UCSD-AML1 (cell line): ENCODE results near the gene GRB10.
A peak's percentile ranks its signal among the peaks of the same experiment; 100 is the strongest.

Source experiments
- DNase-seq: peaks from one replicate; lab custom pipeline; 2025; ENCODE audit not compliant: unreplicated experiment; lab: John Stamatoyannopoulos, UW

Gene GRB10

DNA sequence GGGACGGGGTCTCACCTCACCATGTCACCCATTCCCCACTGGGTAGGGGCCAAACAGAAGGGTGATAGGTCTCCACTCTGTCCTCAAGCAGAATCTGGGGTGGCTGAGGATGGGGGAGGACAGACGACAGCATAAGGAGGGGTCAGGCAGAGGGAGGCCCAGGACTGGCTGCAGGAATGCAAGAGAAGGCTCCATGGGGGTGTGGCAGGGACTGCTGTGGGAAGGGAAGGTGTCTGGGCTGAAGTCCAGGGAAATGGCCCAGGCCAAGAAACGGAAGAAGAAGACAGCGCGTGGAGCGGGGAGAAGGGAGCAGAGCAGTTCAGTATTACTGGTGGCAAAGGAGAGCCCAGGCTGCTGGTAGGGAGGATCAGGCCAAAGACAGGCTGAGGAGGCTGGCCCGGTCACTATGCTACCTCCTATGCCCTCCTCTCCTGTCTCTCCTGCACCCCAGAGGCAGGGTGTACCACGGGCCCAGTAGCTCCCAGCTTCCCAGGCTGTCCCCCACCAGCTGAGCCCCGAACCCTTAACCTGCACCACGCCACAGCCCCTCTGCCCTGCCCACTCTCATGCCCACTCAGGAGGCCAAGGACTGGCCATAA lies 60.9 kb downstream of the GRB10 start:
- no peak for DNase-seq

DNA sequence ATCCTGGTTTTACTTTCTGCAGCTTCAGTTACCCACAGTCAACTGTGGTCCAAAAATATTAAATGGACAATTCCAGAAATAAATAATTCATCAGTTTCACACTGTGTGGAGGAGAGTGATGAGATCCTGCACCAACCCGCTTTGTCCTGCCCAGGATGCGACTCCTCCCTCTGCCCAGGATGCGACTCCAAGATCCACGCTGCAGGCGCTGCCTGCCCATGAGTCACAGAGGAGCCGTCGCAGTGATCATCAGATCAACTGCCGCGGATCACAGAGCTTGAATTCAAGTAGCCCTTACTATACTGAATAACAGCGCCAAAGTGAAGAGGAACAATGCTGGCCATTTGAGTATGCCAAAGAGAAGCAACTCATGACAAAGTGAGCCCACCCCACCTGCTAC lies 61.5 kb downstream of the GRB10 start:
- peak; percentile 10 for DNase-seq

DNA sequence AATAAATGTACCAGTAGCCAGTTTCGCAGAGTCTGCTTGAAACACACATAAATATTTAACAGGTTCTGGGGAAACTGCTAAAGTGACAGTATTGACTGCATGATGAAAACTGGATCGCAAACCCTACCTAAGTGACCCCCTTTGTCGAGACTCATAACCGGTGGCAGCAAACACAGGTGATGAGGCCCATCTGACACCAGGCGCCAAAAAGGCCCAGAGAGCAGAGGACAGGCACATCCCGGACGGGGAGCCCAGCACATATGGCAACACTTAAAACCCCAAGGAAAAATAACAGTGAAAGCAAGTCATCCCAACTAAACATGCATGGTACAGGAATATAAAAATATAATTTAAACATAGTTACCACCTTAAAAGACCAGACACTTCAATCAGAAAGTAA lies 62.4 kb downstream of the GRB10 start:
- no peak for DNase-seq

DNA sequence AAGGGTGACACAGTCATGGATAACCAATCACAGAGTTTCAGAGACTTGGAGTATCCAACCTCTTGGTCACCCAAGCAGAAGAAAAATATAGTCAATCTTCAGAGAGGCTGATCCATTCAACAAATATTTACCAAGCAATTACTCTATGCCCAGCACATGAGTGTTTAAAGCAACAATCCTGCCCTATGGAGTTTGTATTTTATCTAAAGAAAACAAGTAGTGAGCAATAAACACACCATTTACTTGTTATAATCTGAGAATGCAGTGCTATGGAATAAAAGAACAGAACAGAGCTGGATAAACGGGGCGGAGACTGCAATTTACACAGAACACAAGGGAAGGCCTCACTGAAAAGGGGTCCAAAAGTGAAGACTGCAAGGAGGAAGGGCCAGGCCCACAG lies 63.8 kb downstream of the GRB10 start:
- no peak for DNase-seq

DNA sequence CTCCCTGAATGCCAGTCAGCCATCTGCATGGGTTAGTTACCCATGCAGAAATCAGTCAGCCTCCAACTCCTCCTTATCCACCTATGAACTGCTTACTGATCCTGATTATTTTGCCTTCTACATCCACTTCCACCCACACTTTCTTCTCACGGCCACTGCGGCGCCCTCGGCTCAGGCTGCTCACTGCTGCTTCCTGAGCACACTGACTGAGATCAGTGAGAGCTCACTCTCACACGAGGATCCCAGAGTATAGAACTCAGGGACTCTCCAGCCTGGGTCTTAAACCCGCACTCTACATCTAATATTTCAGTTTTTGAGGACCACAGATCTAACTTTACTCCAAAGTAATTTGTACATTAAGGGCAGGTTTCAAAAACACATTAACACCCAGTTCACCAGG lies 64.4 kb downstream of the GRB10 start:
- DNase-seq, result peak; percentile 8

DNA sequence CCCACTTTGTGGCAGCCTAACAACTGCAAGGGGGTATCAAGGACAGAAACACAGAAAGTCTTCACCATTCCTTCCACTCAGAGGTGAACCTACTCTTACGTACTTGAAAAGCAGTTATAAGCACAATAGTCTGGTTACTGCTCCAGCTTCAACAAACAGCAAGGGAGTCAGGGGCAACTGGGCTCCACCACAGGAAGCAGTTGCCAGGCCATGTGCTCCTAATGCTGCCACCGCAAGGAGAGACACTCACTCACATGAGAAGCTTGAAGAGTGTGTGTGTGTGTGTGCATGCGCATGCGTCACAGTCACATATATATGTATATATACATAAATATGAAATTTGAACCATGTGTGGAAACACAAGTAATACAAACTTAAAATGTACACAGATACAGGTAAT lies 65.5 kb downstream of the GRB10 start:
- DNase-seq, result peak; percentile 13

DNA sequence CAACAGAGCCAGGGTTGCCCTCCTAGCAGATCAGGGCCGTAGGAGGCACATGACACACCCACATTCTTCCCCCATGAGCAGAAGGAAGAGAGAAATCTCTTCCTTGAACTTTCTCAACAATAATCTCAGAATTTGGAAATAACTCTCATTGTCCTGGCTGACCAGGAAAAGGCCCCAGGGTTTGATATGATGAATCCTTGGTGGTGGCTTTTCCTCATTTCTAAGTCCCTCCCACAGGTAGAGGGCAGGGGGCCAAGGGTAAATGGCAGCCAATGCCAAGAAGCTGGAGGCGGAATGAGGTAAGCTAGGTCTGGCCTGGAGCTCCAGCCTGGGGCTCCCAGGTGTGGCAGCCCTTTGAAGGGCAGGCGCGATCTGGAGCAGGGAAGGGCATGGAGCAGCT lies 67.8 kb downstream of the GRB10 start:
- DNase-seq, result no peak

DNA sequence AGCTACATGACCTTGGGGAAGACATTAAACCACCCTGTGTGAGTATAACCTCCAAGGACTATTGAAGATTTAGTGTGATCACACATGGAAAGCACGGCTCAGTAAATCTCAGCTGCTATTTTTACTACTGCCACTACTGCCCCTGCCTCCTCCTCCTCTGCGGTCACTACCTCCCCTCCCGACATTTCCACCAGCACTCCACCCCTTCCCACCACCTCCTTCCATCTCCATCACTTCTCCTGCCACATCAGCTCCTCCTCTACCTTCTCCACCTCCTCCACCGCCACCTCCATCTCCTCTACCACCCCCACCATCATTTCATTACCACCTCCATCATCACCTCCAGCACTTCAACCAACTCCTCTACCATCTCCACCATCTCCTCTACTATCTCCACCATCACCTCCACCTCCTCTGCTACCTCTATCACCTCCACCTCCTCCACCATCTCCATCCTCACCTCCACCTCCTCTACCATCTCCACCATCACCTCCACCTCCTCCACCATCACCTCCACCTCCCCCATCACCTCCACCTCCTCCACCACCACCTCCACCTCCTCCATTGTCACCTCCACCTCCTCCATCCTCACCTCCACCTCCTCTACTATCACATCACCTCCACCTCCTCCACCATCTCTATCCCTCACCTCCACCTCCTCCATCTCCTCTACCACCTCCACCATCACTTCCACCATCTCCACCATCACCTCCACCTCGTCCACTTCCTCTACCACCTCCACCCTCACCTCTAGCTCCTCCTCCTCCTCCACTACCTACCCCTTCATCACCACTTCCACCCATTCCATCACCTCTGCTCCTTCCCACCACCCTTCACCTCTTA lies 69.4 kb downstream of the GRB10 start:
- peak; percentile 10 for DNase-seq

DNA sequence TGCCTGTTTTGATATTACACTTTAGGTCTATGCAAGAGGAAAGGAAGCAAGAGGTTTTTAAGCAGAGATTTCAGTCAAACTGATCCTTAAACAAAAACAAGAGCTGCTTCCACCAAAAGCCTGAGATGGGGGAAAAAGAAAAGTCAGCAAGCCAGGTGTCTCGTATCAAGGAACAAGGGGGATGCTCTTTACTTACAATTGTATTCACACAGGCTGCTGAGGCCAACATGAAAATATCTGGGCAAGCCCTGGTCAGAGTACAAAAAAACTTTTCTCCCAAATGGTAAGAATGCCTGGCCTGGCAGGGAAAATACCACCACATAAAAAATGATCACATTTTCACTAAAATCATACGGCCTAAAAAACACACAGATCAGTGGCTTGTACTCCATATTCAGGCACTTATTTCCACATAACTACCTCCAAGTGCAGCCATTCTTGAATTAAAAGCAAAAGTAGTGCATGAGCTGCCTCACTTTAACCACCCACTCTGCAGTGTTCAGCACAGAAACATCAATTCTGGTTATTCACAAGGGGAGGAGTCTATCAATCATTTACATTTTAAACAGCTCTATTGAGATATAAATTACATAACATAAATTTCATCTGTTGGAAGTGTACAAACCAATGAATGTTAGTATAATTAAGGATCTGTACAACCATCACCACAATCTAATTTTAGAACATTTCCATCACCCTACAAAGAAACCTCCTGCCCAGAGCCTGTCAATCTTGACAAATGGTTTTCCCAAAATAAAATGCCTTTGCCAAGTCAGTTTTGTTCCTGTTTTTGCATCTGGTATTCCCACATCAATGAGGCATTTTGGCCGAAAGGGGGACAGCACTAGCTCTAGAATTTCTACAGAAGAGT lies 70.2 kb downstream of the GRB10 start:
- DNase-seq, result no peak

DNA sequence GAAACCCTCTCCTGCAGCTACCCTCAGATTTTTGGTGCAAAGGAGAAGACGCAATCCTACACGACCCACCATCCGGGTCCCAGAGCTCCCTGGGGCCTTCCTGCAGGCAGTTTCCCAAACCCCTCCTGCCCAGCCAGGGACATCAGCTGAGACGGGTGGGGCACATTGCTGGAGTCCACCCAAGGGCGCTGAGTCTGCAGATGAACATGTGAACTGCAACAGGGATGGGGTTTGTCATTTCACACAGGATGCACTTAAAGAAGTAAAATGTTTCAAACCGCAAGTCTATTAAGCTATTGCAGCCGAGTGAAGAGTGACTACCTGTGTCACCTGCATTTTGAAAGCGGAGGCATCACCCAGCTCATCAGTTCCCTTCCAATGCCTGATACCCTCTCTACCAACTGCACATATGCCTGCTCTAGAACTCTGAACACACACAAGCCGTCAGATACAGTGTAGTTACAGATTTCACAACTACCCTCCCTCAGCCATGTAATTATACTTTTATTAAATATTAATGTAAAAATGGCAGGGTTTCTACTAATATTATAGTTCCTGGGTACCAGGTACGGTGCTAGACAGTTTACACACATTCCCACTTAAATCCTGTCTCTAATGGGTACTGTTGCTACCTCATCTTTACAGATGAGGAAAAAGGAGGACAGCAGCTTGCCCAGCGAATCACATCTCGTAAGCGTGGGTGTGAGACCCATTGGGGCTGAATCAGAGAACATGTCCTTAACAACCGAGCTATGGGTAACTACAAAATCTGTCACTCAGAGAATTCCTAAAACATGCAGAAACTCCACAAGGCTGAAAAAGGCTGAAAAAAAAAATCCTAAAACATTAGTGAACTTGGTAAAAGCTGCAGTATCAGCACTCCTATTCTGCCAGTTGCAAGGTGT lies 71.2 kb downstream of the GRB10 start:
- no peak for DNase-seq

DNA sequence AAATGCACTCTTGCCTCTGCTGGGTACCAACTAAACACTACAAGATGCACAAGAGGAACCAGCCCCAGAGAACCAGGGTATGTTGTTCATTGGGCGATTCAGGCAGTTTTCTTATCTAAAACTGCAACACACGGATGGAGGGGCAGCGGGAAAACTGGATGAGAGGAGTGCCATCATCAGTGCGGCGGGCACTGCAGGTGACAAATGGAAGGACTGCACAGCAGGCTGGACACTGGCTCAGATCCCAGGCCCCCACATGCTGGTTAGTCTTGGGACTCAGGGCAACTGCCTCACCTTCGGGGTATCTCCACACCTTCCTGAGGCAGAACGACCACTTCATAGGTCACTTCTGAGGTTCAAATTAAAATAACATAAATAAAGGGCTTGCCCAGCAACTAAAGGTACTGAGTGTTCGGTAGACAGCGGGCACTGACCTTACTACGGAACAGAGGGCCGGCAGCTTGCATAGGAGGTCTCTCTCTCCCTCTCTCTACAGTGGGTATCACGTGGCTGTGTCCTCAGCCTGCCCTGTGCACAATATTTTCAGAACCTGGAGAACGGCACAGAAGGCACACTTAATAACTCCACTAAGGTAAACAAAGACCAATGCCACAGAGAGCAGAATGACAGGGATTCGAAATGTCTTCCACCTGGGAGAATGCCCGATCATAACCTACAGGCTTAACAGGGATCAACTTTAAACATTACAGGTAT lies 72.1 kb downstream of the GRB10 start:
- DNase-seq, result no peak

DNA sequence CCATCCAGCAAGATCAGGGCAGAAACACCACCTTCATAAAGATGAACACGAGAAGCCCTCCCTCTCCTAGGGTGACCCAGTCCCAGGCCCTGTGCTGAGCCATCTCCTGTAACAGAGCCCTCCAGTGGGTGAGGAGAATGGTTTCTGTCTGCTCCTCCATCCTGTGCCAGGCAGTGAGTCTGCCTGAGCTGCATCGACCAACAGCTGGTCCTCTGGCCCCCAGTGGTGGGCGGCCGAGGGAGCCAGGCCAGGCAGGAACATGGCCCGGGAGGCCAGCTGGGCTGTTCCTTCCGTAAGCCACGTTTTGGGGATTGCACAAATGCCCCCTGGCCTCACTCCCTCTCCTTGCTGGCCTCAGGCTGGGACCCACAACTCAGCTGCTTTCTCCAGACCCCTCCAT lies 73.5 kb downstream of the GRB10 start:
- no peak for DNase-seq

DNA sequence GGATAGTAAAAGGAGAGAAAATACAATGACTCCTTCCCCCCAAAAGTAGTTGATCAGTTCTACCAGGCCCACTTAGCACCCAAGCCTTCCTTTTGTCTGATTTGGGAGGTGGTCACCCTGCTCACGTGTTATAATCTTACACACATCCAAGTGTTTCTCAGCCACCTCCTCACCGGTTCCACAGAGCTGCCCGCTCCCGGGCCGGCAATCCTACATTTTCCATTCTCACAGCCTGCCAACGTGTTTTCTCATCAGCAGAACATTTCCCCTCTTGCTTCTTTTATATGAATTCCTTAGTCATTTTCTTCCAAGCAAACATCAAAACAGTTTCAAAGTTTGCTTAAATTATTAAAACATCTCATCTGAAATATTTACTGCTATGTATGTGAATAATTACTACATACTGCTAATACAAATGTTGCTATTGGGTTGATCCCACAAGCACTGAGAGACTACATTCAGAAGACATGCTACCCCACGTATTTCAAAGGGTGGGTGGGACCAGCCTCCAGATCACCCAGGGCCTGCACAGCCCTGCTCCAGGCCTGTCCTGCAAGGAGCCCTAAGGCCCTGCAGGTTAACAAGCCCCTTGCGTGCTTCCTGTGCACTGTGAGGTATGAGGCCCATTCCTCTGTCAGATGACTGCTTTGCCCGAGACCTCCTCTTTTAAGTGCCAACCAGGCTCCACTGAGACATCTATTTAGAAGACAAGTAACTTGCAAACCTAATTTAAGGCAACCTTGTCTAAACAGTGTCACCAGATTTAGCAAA lies 75.3 kb downstream of the GRB10 start:
- no peak for DNase-seq

DNA sequence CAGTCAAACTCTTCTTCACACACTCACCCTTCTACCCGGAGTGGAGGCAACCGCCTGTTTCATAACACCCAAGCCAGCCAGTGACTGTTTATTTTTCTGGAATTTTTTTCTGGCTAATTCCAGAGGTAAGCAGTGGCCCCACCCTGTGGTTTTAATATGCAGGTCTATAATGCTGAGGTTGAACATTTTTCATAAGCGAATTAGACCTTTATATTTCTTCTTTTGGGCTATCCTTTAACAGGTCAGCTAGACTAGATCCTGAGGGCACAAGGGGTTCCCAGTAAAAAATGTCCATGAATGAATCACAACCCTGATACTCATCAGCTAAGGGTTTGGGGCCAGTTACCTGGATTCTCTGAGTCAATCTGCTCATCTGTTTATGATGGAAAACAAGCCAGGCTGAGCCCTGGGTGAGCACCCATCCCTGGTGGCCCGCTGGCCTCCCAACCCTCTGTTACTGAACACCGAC lies 76.2 kb downstream of the GRB10 start:
- no peak for DNase-seq

DNA sequence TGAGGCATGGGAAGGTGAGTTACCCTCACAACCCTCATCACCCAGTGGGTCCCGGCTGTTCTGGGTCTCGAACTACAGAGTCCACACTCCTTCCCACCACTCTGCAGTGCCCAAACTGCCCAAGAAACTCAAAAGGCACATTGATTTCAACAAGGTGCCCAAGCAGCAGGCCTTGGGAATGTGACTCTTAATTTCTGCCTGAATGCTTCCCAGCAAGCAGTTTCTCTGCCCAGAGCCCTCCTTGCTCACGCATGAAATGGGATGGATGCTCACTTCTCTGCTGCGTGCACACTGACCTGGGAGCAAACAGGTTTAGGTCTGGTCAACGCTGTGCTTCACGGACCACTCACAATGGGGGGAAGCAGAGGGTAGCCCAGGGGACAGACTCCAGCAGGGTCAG lies 77.9 kb downstream of the GRB10 start:
- DNase-seq, result no peak

DNA sequence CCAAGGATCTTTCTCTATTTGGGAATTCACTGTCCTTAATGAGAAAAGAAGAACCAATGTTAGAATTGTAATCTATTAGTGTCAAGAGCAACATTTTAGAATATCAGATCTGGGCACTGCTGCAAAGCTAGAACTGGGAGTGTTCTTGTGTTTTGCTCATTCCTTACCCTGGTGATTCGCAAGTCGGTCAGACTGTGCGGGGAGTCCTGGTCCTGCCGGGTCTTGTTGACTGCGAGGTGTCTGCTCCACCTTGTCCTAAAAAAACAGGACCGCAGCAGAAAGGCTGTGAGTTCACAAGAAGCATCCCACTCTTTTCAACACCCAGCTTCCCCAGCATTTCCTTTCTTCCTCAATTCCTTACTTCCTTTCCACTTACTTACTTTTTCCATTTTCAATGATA lies 79.0 kb downstream of the GRB10 start:
- DNase-seq, result no peak

DNA sequence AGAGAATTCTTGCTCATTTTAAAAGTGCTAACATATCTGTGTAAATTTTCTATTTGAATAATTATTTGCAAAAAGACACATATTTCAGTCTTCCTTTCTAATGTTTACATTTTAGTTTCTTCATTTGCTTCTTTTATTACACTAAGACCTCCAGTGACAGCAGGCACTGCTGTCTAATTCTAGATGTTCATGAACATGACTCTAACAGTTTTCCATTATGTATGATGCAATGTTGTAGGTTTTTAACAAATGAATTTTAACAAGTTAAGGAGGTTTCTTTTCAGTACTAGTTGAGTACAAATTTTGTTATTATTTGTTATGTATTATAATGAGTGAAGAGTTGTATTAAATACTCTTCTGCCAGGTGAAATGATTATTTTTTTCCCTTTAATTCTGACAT lies 83.6 kb downstream of the GRB10 start:
- no peak for DNase-seq

DNA sequence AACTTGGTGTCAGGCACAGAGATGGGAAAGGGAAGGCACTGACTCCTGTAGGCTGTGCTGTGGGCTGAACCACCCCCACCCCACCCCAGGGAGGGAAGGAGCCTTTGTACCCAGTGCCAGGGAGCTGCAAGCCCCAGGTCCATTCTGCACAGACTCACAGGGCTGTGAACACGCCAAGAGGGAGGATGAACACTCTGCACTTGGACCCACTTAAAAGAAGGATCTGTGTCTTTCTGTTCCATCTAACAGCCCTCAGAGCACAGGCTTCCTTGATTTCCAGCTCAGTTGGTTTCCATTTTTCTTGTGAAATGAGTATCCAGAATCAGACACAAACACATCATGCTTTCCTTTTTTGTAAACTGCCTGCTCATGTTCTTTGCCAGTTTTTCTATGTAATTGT lies 84.9 kb downstream of the GRB10 start:
- no peak for DNase-seq

DNA sequence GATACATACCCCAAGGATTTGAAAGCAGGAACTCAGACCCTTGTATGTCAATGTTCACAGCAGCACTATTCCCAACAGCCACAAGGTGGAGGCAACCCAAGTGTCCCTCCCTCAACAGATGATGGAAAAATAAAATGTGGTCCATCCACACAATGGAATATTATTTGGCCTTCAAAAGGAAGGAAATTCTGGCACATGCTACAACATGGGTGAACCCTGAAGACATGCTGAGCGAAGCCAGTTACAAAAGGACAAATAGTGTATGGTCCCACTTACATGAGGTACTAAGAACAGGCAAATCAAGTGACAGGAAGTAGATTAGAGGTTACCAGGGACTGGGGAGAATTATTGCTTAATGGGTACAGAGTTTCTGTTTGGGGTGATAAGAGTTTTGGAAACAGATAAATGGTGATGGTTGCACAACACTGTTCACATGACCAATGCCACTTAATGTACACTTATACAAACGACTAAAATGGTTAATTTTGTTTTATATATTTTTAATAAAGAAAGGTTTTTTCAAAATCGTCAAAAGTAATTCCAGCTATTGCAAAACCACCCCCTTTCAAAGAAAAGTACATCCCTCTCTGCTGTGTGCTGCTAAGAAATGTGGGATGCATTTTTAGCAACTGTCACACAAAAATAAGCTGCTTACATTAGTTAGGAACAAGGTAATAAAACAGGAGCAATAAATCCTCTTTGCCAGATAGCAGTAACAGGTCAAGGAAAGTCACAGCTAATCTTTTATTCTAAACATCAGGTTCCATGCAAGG lies 85.7 kb downstream of the GRB10 start:
- DNase-seq, result no peak
